DMS114 treated with DMSO at 0.1 percent for 48 hours (cell line): ENCODE data around the gene CEP295NL.
A peak's percentile ranks its signal among the peaks of the same experiment; 100 is the strongest.
"Not testable (repeated sequence)": the region's sequence is repeated elsewhere in the genome, so short reads cannot be mapped to it uniquely, and the experiment has no call there.

Experiments used
- DNase-seq: peaks from one replicate; lab custom pipeline; 2025; ENCODE audit not compliant: unreplicated experiment; lab: John Stamatoyannopoulos, UW

The CEP295NL gene

GRCh38 chr17:78873519-78874340 is 29.3 kb downstream of the CEP295NL start:
- no peak for DNase-seq

DNA sequence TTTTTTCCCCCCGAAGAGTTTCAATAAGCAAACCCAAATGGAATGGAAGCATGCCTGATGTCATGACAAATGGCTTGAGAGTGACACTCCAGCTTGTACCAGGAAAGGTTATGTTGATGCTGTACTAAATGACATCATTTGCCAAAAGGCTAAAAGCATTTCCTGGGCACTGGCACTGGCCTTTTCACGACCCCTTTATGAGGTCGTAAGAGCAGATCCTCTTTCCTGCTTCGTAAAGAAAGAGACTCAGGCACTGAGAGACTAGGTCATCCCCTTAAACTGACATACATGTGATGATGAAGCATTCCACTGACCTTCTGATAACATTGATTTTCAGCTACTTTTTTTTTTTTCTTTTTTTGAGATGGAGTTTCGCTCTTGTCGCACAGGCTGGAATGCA is 30.5 kb downstream of the CEP295NL start:
- no peak for DNase-seq

DNA sequence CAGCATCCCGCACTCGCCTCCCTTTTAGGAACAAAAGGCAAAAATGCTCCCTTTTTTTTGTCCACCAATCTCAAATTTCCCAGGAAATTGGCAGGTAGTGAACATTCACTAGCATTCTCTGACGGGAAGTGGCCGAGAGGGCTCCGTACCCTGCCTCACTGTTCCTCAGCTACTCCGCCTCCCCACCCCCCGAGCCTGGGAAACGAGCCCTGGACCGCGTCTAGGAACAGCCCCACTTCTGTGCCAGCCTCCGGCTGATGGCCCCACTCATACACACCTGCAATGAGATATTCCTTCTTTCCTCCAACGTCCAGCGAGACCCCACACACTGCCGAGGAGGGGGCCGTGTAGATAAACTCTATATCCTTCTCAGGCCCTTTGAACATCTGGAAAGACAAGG is 32.4 kb downstream of the CEP295NL start:
- DNase-seq = no peak

DNA sequence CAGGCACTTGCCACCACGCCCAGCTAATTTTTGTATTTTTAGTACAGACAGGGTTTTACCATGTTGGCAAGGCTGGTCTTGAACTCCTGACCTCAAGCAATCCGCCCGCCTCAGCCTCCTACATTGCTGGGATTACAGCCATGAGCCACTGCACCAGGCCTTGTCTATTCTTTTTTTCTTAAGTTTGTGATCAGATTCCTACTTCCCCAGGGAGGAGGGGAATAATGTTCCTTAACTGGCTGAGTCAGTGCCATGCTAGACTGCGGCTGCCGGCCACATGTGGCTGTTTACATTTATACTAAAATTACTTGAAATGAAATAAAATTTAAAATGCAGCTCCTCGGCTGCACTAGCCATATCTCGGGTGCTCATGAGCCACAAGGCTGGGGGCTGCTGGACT is 34.6 kb downstream of the CEP295NL start:
- DNase-seq = no peak

DNA sequence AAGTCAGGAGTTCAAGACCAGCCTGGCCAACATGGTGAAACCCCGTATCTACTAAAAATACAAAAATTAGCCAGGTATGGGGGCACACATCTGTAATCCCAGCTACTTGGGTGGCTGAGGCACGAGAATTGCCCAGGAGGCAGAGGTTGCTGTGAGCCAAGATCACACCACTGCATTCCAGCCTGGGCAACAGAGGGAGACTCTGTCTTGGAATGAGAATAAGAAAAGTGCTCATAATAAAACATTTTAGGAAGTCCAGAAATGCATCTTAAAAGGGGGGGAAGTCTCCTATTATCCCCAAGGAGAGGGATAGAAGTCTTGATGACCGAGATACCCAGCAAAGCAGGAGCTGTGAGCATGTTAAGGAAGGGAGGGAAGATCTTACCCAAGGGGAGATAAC is 36.0 kb downstream of the CEP295NL start:
- DNase-seq = not testable (repeated sequence)

DNA sequence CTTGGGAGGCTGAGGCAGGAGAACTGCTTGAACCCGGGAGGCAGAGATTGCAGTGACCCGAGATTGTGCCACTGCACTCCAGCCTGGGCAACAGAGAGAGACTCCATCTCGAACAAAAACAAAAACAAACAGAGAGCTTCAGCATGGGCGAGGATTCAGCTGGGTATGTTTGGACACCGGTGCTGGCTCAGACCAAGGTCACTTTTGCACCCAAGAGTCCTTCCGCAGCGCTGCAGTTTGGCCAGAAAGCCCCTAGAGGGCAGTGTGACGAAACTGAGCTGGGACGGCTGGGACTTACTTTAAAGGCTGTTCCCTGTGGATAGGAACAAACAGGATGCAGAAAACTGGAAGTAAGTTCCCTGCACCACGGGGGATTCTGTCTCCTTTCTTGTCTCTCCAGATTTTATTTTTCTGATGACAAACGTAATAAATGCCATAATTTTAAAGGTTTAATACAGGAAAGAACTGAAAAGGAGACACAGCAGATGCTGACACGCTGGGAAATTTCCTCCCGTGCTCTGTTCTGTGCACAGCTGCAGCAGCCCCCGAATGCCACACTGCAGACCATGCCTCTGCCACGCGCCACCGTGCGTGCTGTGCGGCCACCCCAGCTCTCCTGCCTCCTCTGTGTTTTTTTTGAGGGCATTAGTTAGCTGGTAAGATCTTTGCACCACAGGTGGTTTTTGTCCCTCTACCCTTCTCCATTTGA is 37.2 kb downstream of the CEP295NL start:
- DNase-seq = peak; percentile 56

- no peak for DNase-seq
Measured at GRCh38 chr17:78864117-78864516, 38.9 kb downstream of the CEP295NL start.

DNA sequence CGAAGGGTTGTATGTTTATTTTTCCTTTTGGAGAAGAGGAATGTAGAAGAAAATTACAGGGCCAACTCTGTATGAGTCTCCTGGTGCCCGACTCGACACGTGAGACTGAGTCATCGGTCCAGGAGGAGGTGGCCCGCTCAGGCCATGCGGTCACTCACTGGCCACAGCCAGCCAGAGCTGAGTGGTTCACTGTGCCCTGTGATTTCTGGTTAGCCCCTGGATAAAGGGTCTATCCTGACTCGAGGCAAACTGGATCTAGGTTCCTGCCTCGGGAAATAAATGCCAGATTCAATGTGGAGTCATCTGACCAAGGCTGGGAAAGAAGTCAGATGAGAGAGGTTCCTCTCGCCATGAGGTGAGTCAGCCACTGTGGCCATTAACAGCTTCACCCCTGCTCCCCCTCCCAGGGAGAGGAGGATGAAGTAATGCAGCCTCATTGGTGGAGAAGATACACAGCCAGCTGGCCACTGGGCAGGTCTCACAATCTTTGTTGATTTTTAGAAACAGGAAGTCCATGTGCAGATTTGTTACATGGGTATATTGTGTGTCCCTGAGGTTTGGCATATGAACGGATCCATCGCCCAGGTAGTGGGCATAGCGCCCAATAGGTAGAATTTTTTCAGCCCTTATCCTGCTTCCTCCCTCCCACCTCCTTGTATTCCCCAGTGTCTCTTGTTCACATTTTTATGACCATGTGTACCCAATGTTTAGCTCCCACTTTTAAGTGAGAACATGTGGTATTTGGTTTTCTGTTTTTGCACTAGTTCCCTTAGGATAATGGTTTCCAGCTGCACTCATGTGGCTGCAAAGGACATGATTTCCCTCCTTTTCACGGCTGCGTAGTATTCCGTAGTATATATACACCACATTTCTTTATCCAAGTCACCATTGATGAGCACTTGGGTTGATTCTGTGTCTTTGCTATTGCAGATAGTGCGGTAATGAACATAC is 40.7 kb downstream of the CEP295NL start:
- DNase-seq = no peak

DNA sequence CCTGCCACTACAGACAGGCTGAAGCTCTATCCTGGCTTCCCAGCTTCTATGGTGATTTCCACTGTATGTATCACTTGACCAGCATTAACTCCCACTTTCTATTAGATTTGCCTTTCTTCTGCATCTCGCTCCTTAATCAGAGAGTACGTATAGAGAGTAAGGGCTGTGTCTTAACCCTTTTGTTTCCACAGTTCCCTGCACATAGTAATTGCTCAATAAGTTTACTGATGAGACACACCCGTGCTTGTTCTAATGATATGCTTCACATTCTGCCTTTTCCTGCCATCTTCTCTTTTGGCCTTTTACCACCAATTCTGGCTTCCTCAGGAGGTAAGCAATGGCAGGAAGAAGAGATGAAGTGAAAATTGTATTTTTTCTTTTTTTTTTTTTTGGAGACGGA is 41.8 kb downstream of the CEP295NL start:
- no peak for DNase-seq

GRCh38 chr17:78859051-78859450 is 44.0 kb downstream of the CEP295NL start:
- no peak for DNase-seq

- no peak for DNase-seq
Measured at GRCh38 chr17:78857266-78857665, 45.7 kb downstream of the CEP295NL start.

GRCh38 chr17:78855561-78856165 is 47.3 kb downstream of the CEP295NL start:
- no peak for DNase-seq

- DNase-seq = no peak
Measured at GRCh38 chr17:78854508-78854907, 48.5 kb downstream of the CEP295NL start.

DNA sequence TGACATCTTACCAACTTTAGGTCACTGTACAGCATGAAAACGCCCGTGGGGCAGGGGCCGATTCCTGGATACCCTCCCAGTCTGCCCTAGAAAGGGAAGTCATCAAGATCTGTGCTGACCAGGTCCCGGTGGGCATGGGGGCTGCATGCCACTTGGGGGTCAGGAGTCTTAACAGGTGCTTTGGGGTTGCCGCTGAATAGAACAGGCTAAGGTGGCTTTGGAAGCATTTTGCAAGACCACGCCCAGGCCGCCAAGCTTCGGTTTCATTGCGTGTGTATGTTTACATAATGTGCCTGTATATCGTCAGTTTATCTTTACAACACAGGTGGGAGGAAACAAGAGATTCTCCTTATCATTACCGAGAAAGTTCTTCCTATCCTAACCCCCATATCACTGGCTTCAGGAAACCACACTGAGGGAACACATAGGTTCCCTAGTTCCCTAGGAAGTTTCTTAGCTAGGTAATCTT is 49.0 kb downstream of the CEP295NL start:
- DNase-seq = no peak

DNA sequence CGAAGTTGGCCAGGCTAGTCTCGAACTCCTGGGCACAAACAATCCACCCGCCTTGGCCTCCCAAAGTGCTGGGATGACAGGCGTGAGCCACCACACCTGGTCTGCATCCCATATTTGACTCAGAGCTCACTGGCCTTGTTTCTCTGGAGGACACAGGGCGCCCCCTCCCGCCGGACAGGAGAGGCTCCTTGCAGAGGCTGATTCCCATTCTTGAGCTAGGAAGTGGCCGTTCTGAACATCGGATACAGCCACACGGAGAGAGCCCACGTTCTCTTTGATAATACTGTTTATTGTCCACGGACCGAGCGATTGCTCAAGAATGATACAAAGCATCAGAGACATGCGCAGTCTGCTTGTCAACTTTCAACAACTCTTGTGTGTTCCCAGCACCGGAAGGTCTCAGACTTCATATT is 50.3 kb downstream of the CEP295NL start:
- no peak for DNase-seq

- DNase-seq = no peak
Measured at GRCh38 chr17:78849026-78849425, 54.0 kb downstream of the CEP295NL start.

DNA sequence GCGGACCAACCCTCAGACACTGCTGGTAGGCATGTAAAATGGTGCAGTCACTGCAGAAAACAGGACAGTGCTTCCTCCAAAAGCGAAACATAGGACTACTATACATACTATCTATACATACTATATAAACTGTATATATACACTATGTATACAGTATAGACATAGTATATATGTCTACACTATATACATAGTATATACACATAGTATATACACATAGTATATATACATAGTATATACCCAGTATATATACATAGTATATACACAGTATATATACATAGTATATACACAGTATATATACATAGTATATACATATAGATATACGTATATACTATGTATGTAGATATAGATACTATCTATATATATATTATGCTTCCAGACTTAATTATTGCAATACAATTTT is 55.9 kb downstream of the CEP295NL start:
- no peak for DNase-seq

DNA sequence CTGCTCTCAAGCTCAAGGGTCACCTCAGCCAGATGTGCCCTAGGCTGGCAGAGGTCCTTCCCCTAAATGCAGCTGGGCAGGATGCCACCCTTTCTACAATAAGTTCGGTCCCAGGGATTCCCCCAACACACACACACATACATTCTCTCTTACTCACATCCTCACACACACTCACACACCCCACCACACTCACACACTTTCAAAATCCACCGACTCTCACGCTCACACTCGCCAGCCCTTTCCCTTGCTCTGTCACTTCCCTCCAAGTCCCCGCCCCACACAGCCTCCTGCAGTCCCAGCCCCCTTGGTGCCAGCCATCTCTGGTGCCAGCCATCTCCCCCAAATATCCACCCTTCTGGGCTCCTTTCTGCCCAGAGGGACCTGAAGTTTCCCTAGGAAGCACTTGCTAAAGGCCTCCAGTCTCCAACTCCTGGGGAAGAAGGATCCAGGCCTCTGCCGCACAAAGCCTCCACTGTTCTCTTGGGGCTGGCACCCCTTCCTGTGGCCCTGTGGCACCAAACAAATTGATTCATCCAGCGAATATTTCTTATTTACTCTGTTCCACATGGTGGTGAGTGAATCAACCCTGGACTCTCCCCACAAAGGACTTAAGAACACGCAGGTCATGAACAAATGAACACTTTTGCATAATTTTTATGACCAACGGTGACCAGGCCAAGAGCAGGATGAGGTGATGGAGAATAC is 58.5 kb downstream of the CEP295NL start:
- no peak for DNase-seq

DNA sequence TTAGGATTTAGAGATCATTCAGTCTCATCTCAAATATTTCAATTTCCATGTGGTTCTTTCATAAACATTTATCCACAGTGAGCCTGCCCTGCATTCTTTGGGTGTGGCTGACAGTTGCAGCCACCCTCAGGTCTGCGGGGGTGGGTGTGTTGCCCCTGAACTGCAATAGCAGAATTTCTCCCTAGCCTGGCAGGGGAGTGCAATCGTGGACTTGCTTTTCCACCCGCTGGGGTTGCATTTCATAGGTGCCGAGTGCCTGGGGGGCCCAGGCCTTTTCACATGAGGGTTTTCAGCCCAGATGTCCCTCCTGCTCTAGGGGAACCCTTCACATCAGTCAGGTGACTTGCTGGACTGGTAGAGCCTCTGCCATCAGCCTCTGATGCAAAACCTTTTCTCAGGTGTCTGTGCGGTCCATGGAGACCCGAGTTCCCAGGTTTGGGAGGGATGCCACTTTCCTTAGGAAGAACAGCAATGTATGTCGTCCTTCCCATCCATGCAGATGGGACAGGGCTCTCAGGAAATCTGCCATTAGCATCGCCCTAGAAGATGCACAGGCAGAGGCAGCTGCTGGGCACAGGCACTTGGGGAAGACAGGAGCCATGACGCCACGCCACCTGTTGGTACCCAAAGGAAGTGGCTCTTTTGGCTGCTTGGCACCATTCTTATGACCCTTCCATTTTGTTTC is 60.0 kb downstream of the CEP295NL start:
- DNase-seq = peak; percentile 12
